Endothelial cell of umbilical vein (primary cell): ENCODE data around the gene TMEM26. TPM values are rescaled to one million over a fixed set of nuclear protein-coding genes. Genes with fewer than 3 reads are reported as not detected.
A peak's percentile ranks its signal among the peaks of the same experiment; 100 is the strongest.

ENCODE experiments used
- BruUV-seq: library from RNA; stranded (reverse); fragments of 400-500 nt; replicated peaks from 2 replicates; lab custom pipeline; 2021; lab: Mats Ljungman, UMichigan
- CTCF ChIA-PET: fragments of 300-600, 350-600 bp; sonication (Branson Sonifier 250); formaldehyde crosslinking; loops from one replicate; lab custom pipeline; 2021; ENCODE audit warnings: antibody characterized with exemption, inconsistent platforms; lab: Charles Lee
- POLR2A ChIA-PET: fragments of 300-600, 350-600 bp; sonication (Branson Sonifier 250); formaldehyde crosslinking; loops from one replicate; lab custom pipeline; 2021; ENCODE audit warnings: antibody characterized with exemption, inconsistent platforms; lab: Charles Lee
- DNase-seq: peaks from one replicate; pipeline ENCODE4 v3.0.0-alpha.2; 2011; ENCODE audit warnings: low read depth, low spot score
- FAIRE-seq: peaks from 2 replicates; lab custom pipeline; 2011; peaks lifted over from hg19 to GRCh38; lab: Jason Lieb, UNC
- H2AFZ ChIP-seq: 2 replicates; pipeline ENCODE4 v1.6.0; 2012; ENCODE audit warnings: low read depth, low read length, control low read depth, inconsistent platforms
- H3K27ac ChIP-seq: 2 replicates; pipeline ENCODE4 v1.5.1; 2011; ENCODE audit warnings: low read depth, mild to moderate bottlenecking, control low read depth, low read length, moderate library complexity; ENCODE audit not compliant: insufficient read depth
- H3K27me3 ChIP-seq, 2 experiments: 2 replicates each; pipeline versions ENCODE4 v1.6.0 to v1.6.1; 2011; ENCODE audit warnings: low read length in 2 of 2, mixed read lengths in 1 of 2; ENCODE audit not compliant: control insufficient read depth in 2 of 2, insufficient read depth in 2 of 2
- H3K36me3 ChIP-seq, 2 experiments: 2 replicates in 1 of 2; 3 replicates in 1 of 2; pipeline ENCODE4 v1.5.1; 2011; ENCODE audit warnings: low read length in 2 of 2, mild to moderate bottlenecking in 1 of 2, moderate library complexity in 1 of 2; ENCODE audit not compliant: control insufficient read depth in 2 of 2, insufficient read depth in 2 of 2; ENCODE audit errors: extremely low read depth in 1 of 2
- H3K4me1 ChIP-seq: 3 replicates; pipeline ENCODE4 v1.5.1; 2011; ENCODE audit warnings: mild to moderate bottlenecking, low read length; ENCODE audit not compliant: control insufficient read depth, insufficient read depth; ENCODE audit errors: extremely low read depth
- H3K4me2 ChIP-seq: 2 replicates; pipeline ENCODE4 v1.6.1; 2011; ENCODE audit warnings: low read length, control low read depth, mixed read lengths; ENCODE audit not compliant: insufficient read depth
- H3K4me3 ChIP-seq, 3 experiments: fragments of 200-600 bp in 1 of 3; sonication (generic), shearing (Covaris generic) in 1 of 3; replicated peaks in 1 of 3; 2 replicates each; pipeline ENCODE4 v1.5.1; 2011 to 2016; ENCODE audit warnings: control low read depth in 3 of 3, low read length in 3 of 3, mild to moderate bottlenecking in 2 of 3, inconsistent platforms in 1 of 3, low read depth in 1 of 3, moderate library complexity in 1 of 3; ENCODE audit not compliant: insufficient read depth in 1 of 3
- H3K79me2 ChIP-seq: 2 replicates; pipeline ENCODE4 v1.6.0; 2012; ENCODE audit warnings: low read length, inconsistent platforms; ENCODE audit not compliant: control insufficient read depth, insufficient read depth
- H3K9ac ChIP-seq: replicated peaks from 2 replicates; pipeline ENCODE3; 2011; ENCODE audit warnings: low read length, control low read depth; ENCODE audit not compliant: insufficient read depth; ENCODE audit errors: extremely low read depth
- H3K9me1 ChIP-seq: replicated peaks from 3 replicates; pipeline ENCODE4 v1.6.0; 2011; ENCODE audit warnings: mild to moderate bottlenecking, low read length; ENCODE audit not compliant: control insufficient read depth, insufficient read depth; ENCODE audit errors: extremely low read depth
- H3K9me3 ChIP-seq: replicated peaks from 2 replicates; pipeline ENCODE4 v1.5.1; 2012; ENCODE audit warnings: low read length, inconsistent platforms; ENCODE audit not compliant: control insufficient read depth, insufficient read depth
- H4K20me1 ChIP-seq: replicated peaks from 2 replicates; pipeline ENCODE3; 2011; ENCODE audit warnings: mild to moderate bottlenecking, low read length; ENCODE audit not compliant: control insufficient read depth, insufficient read depth; ENCODE audit errors: extremely low read depth
- CTCF ChIP-seq, 2 donors: IDR thresholded peaks; 1 replicate in 1 of 2; 2 replicates in 1 of 2; pipeline ENCODE4 v1.5.1; 2011; ENCODE audit warnings: low read length in 2 of 2, mild to moderate bottlenecking in 2 of 2, moderate library complexity in 2 of 2, control low read depth in 1 of 2, inconsistent platforms in 1 of 2, low read depth in 1 of 2; ENCODE audit not compliant: insufficient read depth in 1 of 2; ENCODE audit errors: extremely low read depth in 1 of 2
- FOS ChIP-seq: IDR thresholded peaks from 2 replicates; pipeline ENCODE4 v1.6.1; 2011; ENCODE audit warnings: mild to moderate bottlenecking, low read length, moderate library complexity, borderline replicate concordance; ENCODE audit not compliant: insufficient read depth
- GATA2 ChIP-seq: IDR thresholded peaks from 2 replicates; pipeline ENCODE4 v1.7.0; 2011; ENCODE audit warnings: low read depth, mild to moderate bottlenecking, moderate library complexity, mixed read lengths, low read length; ENCODE audit not compliant: insufficient read length, insufficient read depth
- JUN ChIP-seq: IDR thresholded peaks from 2 replicates; pipeline ENCODE4 v1.6.1; 2011; ENCODE audit warnings: borderline replicate concordance, low read depth; ENCODE audit not compliant: insufficient read length, insufficient read depth
- MAX ChIP-seq: IDR thresholded peaks from 2 replicates; pipeline ENCODE4 v1.6.1; 2011; ENCODE audit not compliant: insufficient read depth, insufficient read length
- POLR2AphosphoS5 ChIP-seq: IDR thresholded peaks from 2 replicates; pipeline ENCODE4 v1.6.1; 2012; ENCODE audit warnings: low read depth, mild to moderate bottlenecking, control low read depth, low read length, moderate library complexity; ENCODE audit not compliant: insufficient read depth
- dilution Hi-C: fragments of 300-500 bp; cut with MboI; formaldehyde crosslinking; loops from one replicate; pipeline ENCODE4 v1.15.0; 2019; ENCODE audit warnings: low sequenced_read_pairs; ENCODE audit not compliant: extremely low pct_ligation_motif_present
- intact Hi-C: fragments of 100-400 bp; cut with micrococcal nuclease; formaldehyde crosslinking; loops from one replicate; pipeline ENCODE4 v1.10.0; 2022
- polyA plus RNA-seq, 4 experiments: library from polyadenylated mRNA; depleted of rRNA in 3 of 4; stranded (reverse) in 3 of 4; unstranded in 1 of 4; fragments of >200 nt; gene quantifications; 2 replicates each; pipeline versions ENCODE4 v1.2.1 to v1.2.3, GENCODE V29; 2011 to 2012; ENCODE audit warnings: missing spikeins in 1 of 4
- total RNA-seq: library from RNA; stranded (reverse); gene quantifications from 2 replicates; pipeline ENCODE4 v1.2.3, GENCODE V29; 2021

TMEM26 gene
- total and polyA plus RNA-seq, 2 donors (not counting 3 experiments of a cell fraction or from before 2014, with no cell fraction given): 0.07 to 0.27 TPM

GRCh38 chr10:61486738-61487396 is 33.7 kb upstream of the TMEM26 start:
- peak; percentile 17 for DNase-seq
- POLR2A ChIA-PET: no interaction called here
- BruUV-seq: no TSS peak

More at GRCh38 chr10:61486738-61487396, 33.7 kb upstream of the TMEM26 start:
- Histone ChIP-seq H3K27ac (no peak overlapping the region), H3K9ac (no peak overlapping the region), H2AFZ (no peak overlapping the region), H3K36me3 (no peaks in the 10 kb centered on the region), H3K4me2 (no peak overlapping the region), H3K4me3 (no peak overlapping the region), H3K27me3 (no peaks in the 10 kb centered on the region), H4K20me1 (no peaks in the 10 kb centered on the region), H3K9me1 (no peaks in the 10 kb centered on the region), H3K4me1 (peaks cover 9% of the 10 kb centered on the region), H3K9me3 (no peaks in the 10 kb centered on the region), H3K79me2 (no peaks in the 10 kb centered on the region)
- FAIRE-seq: peak; percentile 62
- intact Hi-C loops: loop anchor here (1.0 to 5.0 kb wide), 3 partner anchors 22 to 105 kb away; partner anchors contain the start of gene TMEM26
- dilution Hi-C loops: no loop called here
- CTCF ChIA-PET: interaction anchor here (1.1 to 1.4 kb wide), 2 partner anchors 9 to 11 kb away, joined by 5 to 6 read pairs; no protein-coding TSS in a partner anchor
- peak; percentile 11 for TF ChIP-seq FOS
- no peak for TF ChIP-seq GATA2
- TF ChIP-seq JUN: no peak
- TF ChIP-seq POLR2AphosphoS5: no peak
- no peak for TF ChIP-seq CTCF (IDR thresholded peaks at IDR 0.05; ENCODE audit: extremely low read depth in 1 of 2, insufficient read depth in 1 of 2, low read depth in 1 of 2, low read length in 2 of 2)
- TF ChIP-seq MAX: no peak
